Epithelial cell of proximal tubule (primary cell): ENCODE data around the gene KIF13A. TPM values are rescaled to one million over a fixed set of nuclear protein-coding genes. Genes with fewer than 3 reads are reported as not detected.

Source experiments
- DNase-seq: peaks from one replicate; pipeline ENCODE4 v3.0.0-alpha.2; 2011; ENCODE audit warnings: low read depth
- H3K4me3 ChIP-seq: 2 replicates; pipeline ENCODE4 v1.5.1; 2011; ENCODE audit warnings: low read depth, mild to moderate bottlenecking, low read length
- total RNA-seq: library from RNA; depleted of rRNA; stranded (reverse); fragments of >200 nt; gene quantifications from 2 replicates; pipeline ENCODE4 v1.2.3, GENCODE V29; 2015
- TF ChIP-seq, protein P1 (sequence below): conservative IDR thresholded peaks from 2 replicates; pipeline ENCODE4 v1.5.1; 2012; ENCODE audit warnings: low read depth, mild to moderate bottlenecking, low read length

The KIF13A gene
- total RNA-seq, 1 donor from 2014 or later = 12.5 TPM

DNA sequence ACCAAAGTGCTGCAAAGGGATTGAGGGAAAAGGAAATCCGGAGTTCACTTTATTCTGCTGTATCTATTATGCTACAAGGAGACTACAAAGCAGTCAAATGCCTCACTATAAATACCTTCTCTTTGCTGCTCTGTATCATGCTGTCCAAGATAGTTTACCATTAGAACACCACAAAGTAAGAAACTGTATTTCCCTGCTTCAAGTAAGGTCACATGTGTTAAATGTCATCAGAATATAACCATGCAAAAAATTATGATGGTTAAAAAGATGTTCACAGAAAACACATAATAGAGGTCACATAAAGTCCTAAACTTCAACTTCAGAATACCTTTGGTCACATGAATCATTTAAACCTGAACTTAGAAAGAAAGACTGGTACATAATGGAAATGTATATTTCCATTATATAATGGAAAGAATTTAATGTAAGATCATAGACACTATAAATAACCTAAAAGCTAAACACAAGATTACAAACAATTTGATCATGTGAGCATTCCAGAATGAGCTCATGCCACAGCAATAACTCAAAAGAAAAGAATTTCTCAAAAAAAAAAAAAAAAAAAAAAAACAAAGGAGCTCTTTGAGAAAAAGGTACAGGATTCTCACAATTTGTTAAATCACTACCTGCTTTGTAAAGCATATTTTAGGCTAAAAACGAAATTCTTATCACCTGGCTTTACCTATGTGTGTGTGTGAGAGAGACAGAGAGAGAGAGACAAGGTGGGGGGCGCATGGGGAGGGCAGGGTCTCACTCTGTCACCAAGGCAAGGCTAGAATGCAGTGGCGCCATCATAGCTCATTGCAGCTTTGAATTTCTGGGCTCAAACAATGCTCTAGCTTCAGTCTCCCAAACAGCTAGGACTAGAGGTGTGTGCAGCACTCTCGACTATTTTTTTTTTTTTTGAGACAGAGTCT is 58.7 kb downstream of the KIF13A start:
- no peak for DNase-seq
- TF ChIP-seq, protein P1, sequence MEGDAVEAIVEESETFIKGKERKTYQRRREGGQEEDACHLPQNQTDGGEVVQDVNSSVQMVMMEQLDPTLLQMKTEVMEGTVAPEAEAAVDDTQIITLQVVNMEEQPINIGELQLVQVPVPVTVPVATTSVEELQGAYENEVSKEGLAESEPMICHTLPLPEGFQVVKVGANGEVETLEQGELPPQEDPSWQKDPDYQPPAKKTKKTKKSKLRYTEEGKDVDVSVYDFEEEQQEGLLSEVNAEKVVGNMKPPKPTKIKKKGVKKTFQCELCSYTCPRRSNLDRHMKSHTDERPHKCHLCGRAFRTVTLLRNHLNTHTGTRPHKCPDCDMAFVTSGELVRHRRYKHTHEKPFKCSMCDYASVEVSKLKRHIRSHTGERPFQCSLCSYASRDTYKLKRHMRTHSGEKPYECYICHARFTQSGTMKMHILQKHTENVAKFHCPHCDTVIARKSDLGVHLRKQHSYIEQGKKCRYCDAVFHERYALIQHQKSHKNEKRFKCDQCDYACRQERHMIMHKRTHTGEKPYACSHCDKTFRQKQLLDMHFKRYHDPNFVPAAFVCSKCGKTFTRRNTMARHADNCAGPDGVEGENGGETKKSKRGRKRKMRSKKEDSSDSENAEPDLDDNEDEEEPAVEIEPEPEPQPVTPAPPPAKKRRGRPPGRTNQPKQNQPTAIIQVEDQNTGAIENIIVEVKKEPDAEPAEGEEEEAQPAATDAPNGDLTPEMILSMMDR = no peak
- no peak overlapping the region for H3K4me3 ChIP-seq

DNA sequence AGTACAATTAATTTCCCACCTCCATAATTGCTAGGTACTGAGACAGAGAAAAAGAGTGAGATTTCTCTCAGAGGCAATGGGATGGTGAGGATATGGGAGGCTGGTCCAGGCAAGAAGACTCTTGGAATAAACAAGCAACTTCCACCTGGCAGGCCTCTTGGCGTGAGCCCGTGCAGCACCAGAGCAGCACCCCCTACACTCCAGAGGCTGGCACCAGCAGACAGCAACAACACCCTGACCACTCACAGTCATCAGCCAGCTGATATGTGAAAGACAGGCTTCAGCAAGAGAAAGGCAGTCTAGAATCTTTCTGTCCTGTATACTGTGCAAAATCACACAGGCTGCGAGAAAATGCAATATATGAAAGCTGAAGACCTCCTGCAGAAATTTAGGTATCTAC is 59.7 kb downstream of the KIF13A start:
- TF ChIP-seq, protein P1 = no peak
- DNase-seq = no peak
- H3K4me3 ChIP-seq = no peak overlapping the region

DNA sequence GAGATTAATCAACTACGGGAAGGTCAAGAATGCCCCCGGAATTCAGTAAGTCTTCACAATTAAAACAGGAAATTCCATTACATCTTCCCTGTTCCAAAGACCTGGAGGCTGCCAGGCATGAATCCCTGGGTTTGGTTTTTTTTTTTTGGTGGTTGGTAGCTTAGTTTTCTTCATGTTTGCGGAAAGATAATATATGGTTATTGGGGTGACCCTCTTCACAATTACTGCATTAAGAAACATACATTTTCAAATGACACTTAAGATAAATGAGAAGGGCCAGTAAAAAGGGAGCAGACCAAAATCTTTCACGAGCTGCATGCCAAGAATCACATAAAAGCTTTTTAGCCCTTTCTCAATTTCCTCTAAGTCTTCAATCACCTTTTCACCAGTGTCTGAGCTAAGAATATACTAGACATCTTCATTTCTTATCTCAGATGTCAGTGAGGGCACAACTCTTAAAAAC is 64.0 kb downstream of the KIF13A start:
- TF ChIP-seq, protein P1 = no peak
- DNase-seq = no peak
- H3K4me3 ChIP-seq = no peak overlapping the region

DNA sequence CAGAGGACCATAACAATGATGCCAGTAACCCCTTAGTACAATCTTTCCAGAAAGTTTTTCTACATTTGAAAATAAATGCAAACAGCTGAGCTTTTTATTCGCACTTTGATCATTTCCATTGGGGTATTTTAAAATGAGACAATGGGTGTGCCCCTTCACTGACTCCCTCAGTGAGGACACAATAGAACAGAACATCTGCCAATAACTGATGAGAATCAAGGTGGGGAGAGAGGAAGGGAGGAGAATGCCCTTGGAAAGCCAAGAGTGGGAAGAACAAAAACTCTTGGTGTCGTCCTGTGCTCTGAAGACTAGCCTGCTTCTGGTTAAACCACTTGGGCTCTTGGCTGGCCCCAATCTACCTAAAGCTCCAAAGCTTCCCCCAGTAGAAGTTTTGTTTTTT is 66.0 kb downstream of the KIF13A start:
- no peak for DNase-seq
- no peak overlapping the region for H3K4me3 ChIP-seq
- TF ChIP-seq, protein P1 = no peak

DNA sequence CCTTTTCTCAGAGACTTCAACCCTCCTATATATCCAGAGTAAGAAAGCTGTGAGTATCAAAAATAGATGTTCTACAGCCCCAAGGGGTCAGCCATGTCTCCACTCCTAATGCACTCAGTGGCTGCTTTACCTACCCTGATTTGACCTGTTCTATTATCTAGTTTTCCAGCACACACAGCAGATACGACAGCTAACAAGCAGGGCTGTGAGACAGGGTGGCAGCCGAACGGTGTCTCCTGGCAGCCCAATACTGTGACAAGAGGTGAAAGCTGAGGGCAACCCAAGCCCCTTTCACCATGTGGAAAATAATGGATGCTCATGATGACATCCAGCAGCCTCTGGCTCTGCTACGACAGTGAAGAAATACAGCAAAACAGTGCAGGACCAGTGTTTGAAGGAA is 67.9 kb downstream of the KIF13A start:
- no peak for DNase-seq
- TF ChIP-seq, protein P1 = no peak

DNA sequence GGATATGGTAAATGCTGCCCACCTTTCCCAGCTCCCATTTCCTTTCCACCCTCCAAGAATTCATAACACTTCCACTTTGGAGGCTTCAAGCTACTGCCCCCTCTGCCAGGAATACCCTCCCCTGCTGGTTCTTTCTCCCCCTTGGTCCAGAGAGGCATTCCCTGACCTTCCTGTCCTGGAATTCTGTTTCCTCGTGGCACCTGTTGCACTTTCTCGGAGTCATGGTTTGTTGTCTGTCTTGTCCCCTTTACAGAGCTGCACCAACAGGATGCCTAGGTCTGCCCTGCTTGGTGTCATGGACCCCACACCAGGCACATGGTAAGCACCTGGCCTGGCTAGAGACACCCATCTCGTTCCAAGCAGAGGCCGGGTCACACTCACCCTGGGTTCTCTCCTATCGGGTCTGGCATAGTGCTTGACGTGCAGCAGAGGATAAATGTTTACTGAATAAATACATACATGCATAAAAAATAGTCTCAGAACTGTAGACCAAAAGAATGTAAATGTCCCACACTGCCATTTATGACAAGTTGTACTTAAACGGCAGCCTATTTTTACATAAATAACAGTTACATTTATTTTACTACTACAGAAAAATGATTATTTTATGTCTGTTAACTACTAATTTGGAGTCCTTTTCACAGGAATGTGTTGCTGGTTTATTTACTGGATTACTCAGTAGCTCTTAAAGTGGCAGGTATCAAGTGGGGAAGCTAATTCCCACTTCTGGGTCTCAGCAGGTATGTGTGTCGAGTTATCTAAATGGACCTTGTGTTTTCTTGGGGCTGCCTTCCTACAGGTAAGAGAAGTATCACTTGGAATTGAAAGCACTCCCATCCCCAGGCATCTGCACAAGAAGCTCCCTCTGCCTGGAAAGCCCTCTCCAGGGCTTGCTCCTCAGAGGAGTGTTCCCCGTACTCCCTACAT is 69.3 kb downstream of the KIF13A start:
- no peak for DNase-seq
- no peak overlapping the region for H3K4me3 ChIP-seq
- TF ChIP-seq, protein P1 = no peak

More for the DNA sequence above, 67.9 kb downstream of the KIF13A start:
- H3K4me3 ChIP-seq = no peak overlapping the region
